ENCODE data around the gene ANO2. TPM values are rescaled to one million over a fixed set of nuclear protein-coding genes. Genes with fewer than 3 reads are reported as not detected.
"Not testable (repeated sequence)": the region's sequence is repeated elsewhere in the genome, so short reads cannot be mapped to it uniquely, and the experiment has no call there.

ANO2 gene
- total RNA-seq, 2 experiments from 2014 or later: not detected

GRCh38 chr12:5682581-5682980 lies 262.5 kb downstream of the ANO2 start:
- DNase-seq (no peak), ATAC-seq (no peak)
- no peaks in the 10 kb centered on the region for H3K9me3 Mint-ChIP-seq (ENCODE audit: low read depth)
- H3K4me1 Mint-ChIP-seq: no peaks in the 10 kb centered on the region
- H3K27me3 Mint-ChIP-seq: no peaks in the 10 kb centered on the region
- no peaks in the 10 kb centered on the region for H3K36me3 Mint-ChIP-seq (ENCODE audit: low read depth)
- no peak overlapping the region for H3K4me3 Mint-ChIP-seq
- no peak overlapping the region for H3K27ac Mint-ChIP-seq
- ChIA-PET CTCF (no interaction called here), POLR2A (no interaction called here)
- intact Hi-C loops (cut with DNase I, micrococcal nuclease): no loop called here

- ChIA-PET POLR2A (no interaction called here), CTCF (no interaction called here)
- Mint-ChIP-seq H3K27ac (no peak overlapping the region), H3K27me3 (peaks cover 12% of the 10 kb centered on the region), H3K9me3 (ENCODE audit: low read depth) (no peaks in the 10 kb centered on the region), H3K4me1 (no peaks in the 10 kb centered on the region), H3K4me3 (no peak overlapping the region), H3K36me3 (ENCODE audit: low read depth) (no peaks in the 10 kb centered on the region)
- DNase-seq: no peak
- intact Hi-C loops (cut with DNase I, micrococcal nuclease): no loop called here
- no peak for ATAC-seq
These were observed 266.9 kb downstream of the ANO2 start for GRCh38 chr12:5678176-5678575.

GRCh38 chr12:5669624-5670023 lies 275.4 kb downstream of the ANO2 start:
- H3K36me3 Mint-ChIP-seq (ENCODE audit: low read depth); H3K4me3 Mint-ChIP-seq; H3K27me3 Mint-ChIP-seq; POLR2A ChIA-PET; H3K9me3 Mint-ChIP-seq (ENCODE audit: low read depth); H3K4me1 Mint-ChIP-seq; intact Hi-C loops (cut with DNase I, micrococcal nuclease); CTCF ChIA-PET; DNase-seq; H3K27ac Mint-ChIP-seq: not testable (repeated sequence)
- ATAC-seq: peak; percentile 82

- no peak for ATAC-seq
- Mint-ChIP-seq H3K27me3 (no peaks in the 10 kb centered on the region), H3K27ac (no peak overlapping the region), H3K4me3 (no peak overlapping the region), H3K4me1 (no peaks in the 10 kb centered on the region), H3K36me3 (ENCODE audit: low read depth) (no peaks in the 10 kb centered on the region), H3K9me3 (ENCODE audit: low read depth) (no peaks in the 10 kb centered on the region)
- POLR2A ChIA-PET: no interaction called here
- CTCF ChIA-PET: no interaction called here
- no peak for DNase-seq
- intact Hi-C loops (cut with DNase I, micrococcal nuclease): no loop called here
These were observed 279.4 kb downstream of the ANO2 start for GRCh38 chr12:5665615-5666014.

- intact Hi-C loops (cut with DNase I, micrococcal nuclease): no loop called here
- CTCF ChIA-PET: no interaction called here
- no peak for DNase-seq
These were observed 283.2 kb downstream of the ANO2 start for GRCh38 chr12:5661811-5662210.

GRCh38 chr12:5660238-5660637 lies 284.8 kb downstream of the ANO2 start:
- no peak overlapping the region for H3K4me3 Mint-ChIP-seq
- no peaks in the 10 kb centered on the region for H3K27me3 Mint-ChIP-seq
- CTCF ChIA-PET: no interaction called here
- no peaks in the 10 kb centered on the region for H3K36me3 Mint-ChIP-seq (ENCODE audit: low read depth)
- no peaks in the 10 kb centered on the region for H3K4me1 Mint-ChIP-seq
- ATAC-seq: no peak
- intact Hi-C loops (cut with DNase I, micrococcal nuclease): no loop called here
- no peak for DNase-seq
- POLR2A ChIA-PET: no interaction called here
- H3K9me3 Mint-ChIP-seq (ENCODE audit: low read depth): no peaks in the 10 kb centered on the region
- H3K27ac Mint-ChIP-seq: no peak overlapping the region

More at GRCh38 chr12:5661811-5662210, 283.2 kb downstream of the ANO2 start:
- Mint-ChIP-seq H3K27ac (no peak overlapping the region), H3K9me3 (ENCODE audit: low read depth) (no peaks in the 10 kb centered on the region), H3K4me3 (no peak overlapping the region), H3K4me1 (no peaks in the 10 kb centered on the region), H3K27me3 (no peaks in the 10 kb centered on the region), H3K36me3 (ENCODE audit: low read depth) (no peaks in the 10 kb centered on the region)
- POLR2A ChIA-PET: no interaction called here
- ATAC-seq: no peak

- H3K9me3 Mint-ChIP-seq (ENCODE audit: low read depth); CTCF ChIA-PET; intact Hi-C loops (cut with DNase I, micrococcal nuclease); H3K27me3 Mint-ChIP-seq; POLR2A ChIA-PET; H3K4me3 Mint-ChIP-seq; H3K27ac Mint-ChIP-seq; H3K4me1 Mint-ChIP-seq; DNase-seq; ATAC-seq; H3K36me3 Mint-ChIP-seq (ENCODE audit: low read depth): not testable (repeated sequence)
These were observed 286.6 kb downstream of the ANO2 start for GRCh38 chr12:5658339-5658941.

- no peak for ATAC-seq
- DNase-seq: no peak
- CTCF ChIA-PET: no interaction called here
- H3K4me3 Mint-ChIP-seq: no peak overlapping the region
- H3K4me1 Mint-ChIP-seq: no peaks in the 10 kb centered on the region
- intact Hi-C loops (cut with DNase I, micrococcal nuclease): no loop called here
- H3K36me3 Mint-ChIP-seq (ENCODE audit: low read depth): no peaks in the 10 kb centered on the region
- POLR2A ChIA-PET: no interaction called here
- H3K27ac Mint-ChIP-seq: no peak overlapping the region
- H3K27me3 Mint-ChIP-seq: peaks cover 2% of the 10 kb centered on the region
- H3K9me3 Mint-ChIP-seq (ENCODE audit: low read depth): no peaks in the 10 kb centered on the region
These were observed 288.2 kb downstream of the ANO2 start for GRCh38 chr12:5656836-5657235.

- DNase-seq: no peak
- intact Hi-C loops (cut with DNase I, micrococcal nuclease): no loop called here
- no peaks in the 10 kb centered on the region for H3K9me3 Mint-ChIP-seq (ENCODE audit: low read depth)
- CTCF ChIA-PET: no interaction called here
- H3K27ac Mint-ChIP-seq: no peak overlapping the region
- no peaks in the 10 kb centered on the region for H3K36me3 Mint-ChIP-seq (ENCODE audit: low read depth)
- H3K4me1 Mint-ChIP-seq: no peaks in the 10 kb centered on the region
- ATAC-seq: no peak
- H3K4me3 Mint-ChIP-seq: no peak overlapping the region
- H3K27me3 Mint-ChIP-seq: peaks cover 2% of the 10 kb centered on the region
- POLR2A ChIA-PET: no interaction called here
These were observed 289.9 kb downstream of the ANO2 start for GRCh38 chr12:5655120-5655519.

GRCh38 chr12:5654019-5654418 lies 291.0 kb downstream of the ANO2 start:
- DNase-seq: no peak

GRCh38 chr12:5650829-5651461 lies 294.1 kb downstream of the ANO2 start:
- DNase-seq (no peak), ATAC-seq (no peak)
- H3K4me3 Mint-ChIP-seq: no peak overlapping the region
- ChIA-PET CTCF (interaction anchor here (0.6 kb wide), 1 partner anchor 261 kb away, joined by 4 read pairs; no protein-coding TSS in a partner anchor), POLR2A (no interaction called here)
- no peaks in the 10 kb centered on the region for H3K4me1 Mint-ChIP-seq
- H3K27ac Mint-ChIP-seq: no peak overlapping the region
- peaks cover 9% of the 10 kb centered on the region for H3K27me3 Mint-ChIP-seq
- H3K9me3 Mint-ChIP-seq (ENCODE audit: low read depth): no peaks in the 10 kb centered on the region
- intact Hi-C loops (cut with DNase I, micrococcal nuclease): no loop called here
- no peaks in the 10 kb centered on the region for H3K36me3 Mint-ChIP-seq (ENCODE audit: low read depth)

More at GRCh38 chr12:5654019-5654418, 291.0 kb downstream of the ANO2 start:
- Mint-ChIP-seq H3K27ac (no peak overlapping the region), H3K4me1 (no peaks in the 10 kb centered on the region), H3K36me3 (ENCODE audit: low read depth) (no peaks in the 10 kb centered on the region), H3K27me3 (peaks cover 3% of the 10 kb centered on the region), H3K4me3 (no peak overlapping the region), H3K9me3 (ENCODE audit: low read depth) (no peaks in the 10 kb centered on the region)
- ATAC-seq: no peak
- intact Hi-C loops (cut with DNase I, micrococcal nuclease): no loop called here
- ChIA-PET POLR2A (no interaction called here), CTCF (interaction anchor here (0.6 kb wide), 1 partner anchor 149 kb away, joined by 3 read pairs; no protein-coding TSS in a partner anchor)

GRCh38 chr12:5650281-5650680 lies 294.8 kb downstream of the ANO2 start:
- CTCF ChIA-PET: interaction anchor here (0.6 kb wide), 1 partner anchor 260 kb away, joined by 4 read pairs; no protein-coding TSS in a partner anchor
- Mint-ChIP-seq H3K4me3 (no peak overlapping the region), H3K9me3 (ENCODE audit: low read depth) (no peaks in the 10 kb centered on the region), H3K27ac (no peak overlapping the region), H3K27me3 (peaks cover 9% of the 10 kb centered on the region), H3K36me3 (ENCODE audit: low read depth) (no peaks in the 10 kb centered on the region), H3K4me1 (no peaks in the 10 kb centered on the region)
- POLR2A ChIA-PET: interaction anchor here (0.6 kb wide), 1 partner anchor 480 kb away, joined by 3 read pairs; no protein-coding TSS in a partner anchor
- DNase-seq: no peak
- intact Hi-C loops (cut with DNase I, micrococcal nuclease): no loop called here
- no peak for ATAC-seq

Measured in activated CD4-positive, alpha-beta T cell treated with anti-CD3 and anti-CD28 coated beads for 36 hours (primary cell).